H9 (cell line): Measurements from ENCODE around the gene LRP1B. TPM values are rescaled to one million over a fixed set of nuclear protein-coding genes. Genes with fewer than 3 reads are reported as not detected.

Experiments
- DNase-seq: peaks from one replicate; pipeline ENCODE4 v3.0.0-alpha.2; 2017
- H2AFZ ChIP-seq: one replicate; pipeline ENCODE4 v1.6.1; 2013; ENCODE audit warnings: mild to moderate bottlenecking, low read length, control low read depth, moderate library complexity
- H2AK5ac ChIP-seq: 2 replicates; pipeline ENCODE4 v1.6.1; 2013; ENCODE audit warnings: low read length, control low read depth, mixed read lengths; ENCODE audit not compliant: insufficient read length
- H2BK120ac ChIP-seq: one replicate; pipeline ENCODE4 v1.6.1; 2013; ENCODE audit warnings: low read depth, mild to moderate bottlenecking, low read length, control low read depth, inconsistent platforms; ENCODE audit not compliant: poor library complexity, severe bottlenecking
- H2BK12ac ChIP-seq: 2 replicates; pipeline ENCODE4 v1.6.1; 2013; ENCODE audit warnings: low read length, control low read depth, mixed read lengths, low read depth; ENCODE audit not compliant: insufficient read length
- H2BK15ac ChIP-seq: 2 replicates; pipeline ENCODE4 v1.6.1; 2013; ENCODE audit warnings: low read depth, low read length, control low read depth
- H2BK20ac ChIP-seq: one replicate; pipeline ENCODE4 v1.6.1; 2013; ENCODE audit warnings: low read depth, mild to moderate bottlenecking, low read length, control low read depth, inconsistent platforms; ENCODE audit not compliant: poor library complexity, severe bottlenecking
- H2BK5ac ChIP-seq: 2 replicates; pipeline ENCODE4 v1.6.1; 2013; ENCODE audit warnings: low read length, control low read depth, mixed read lengths; ENCODE audit not compliant: insufficient read length
- H3K14ac ChIP-seq: 2 replicates; pipeline ENCODE4 v1.6.1; 2013; ENCODE audit warnings: low read length, control low read depth; ENCODE audit not compliant: insufficient read depth
- H3K18ac ChIP-seq: 2 replicates; pipeline ENCODE4 v1.6.1; 2013; ENCODE audit warnings: low read depth, mild to moderate bottlenecking, mixed read lengths, low read length, control low read depth; ENCODE audit not compliant: insufficient read length
- H3K23ac ChIP-seq: 2 replicates; pipeline ENCODE4 v1.6.1; 2013; ENCODE audit warnings: low read length, control low read depth, mixed read lengths, low read depth; ENCODE audit not compliant: insufficient read length
- H3K23me2 ChIP-seq: 2 replicates; pipeline ENCODE4 v1.6.1; 2013; ENCODE audit warnings: low read depth, mild to moderate bottlenecking, mixed read lengths, low read length, control low read depth; ENCODE audit not compliant: insufficient read length, poor library complexity, severe bottlenecking
- H3K27ac ChIP-seq: 2 replicates; pipeline ENCODE4 v1.5.1; 2013; ENCODE audit warnings: low read length, control low read depth, mixed read lengths, low read depth; ENCODE audit not compliant: insufficient read length
- H3K27me3 ChIP-seq: 2 replicates; pipeline ENCODE4 v1.6.1; 2013; ENCODE audit warnings: low read length, control low read depth, inconsistent platforms; ENCODE audit not compliant: insufficient read depth
- H3K4ac ChIP-seq: 2 replicates; pipeline ENCODE4 v1.6.1; 2013; ENCODE audit warnings: low read depth, mild to moderate bottlenecking, control low read depth, inconsistent platforms, low read length, moderate library complexity
- H3K4me1 ChIP-seq: 2 replicates; pipeline ENCODE4 v1.6.1; 2013; ENCODE audit warnings: low read length, control low read depth, inconsistent platforms; ENCODE audit not compliant: insufficient read depth
- H3K4me2 ChIP-seq: 2 replicates; pipeline ENCODE4 v1.6.1; 2013; ENCODE audit warnings: low read length, control low read depth, mixed read lengths; ENCODE audit not compliant: insufficient read length, insufficient read depth
- H3K56ac ChIP-seq: 2 replicates; pipeline ENCODE4 v1.6.1; 2013; ENCODE audit warnings: low read depth, mild to moderate bottlenecking, mixed read lengths, low read length, control low read depth; ENCODE audit not compliant: insufficient read length
- H3K79me1 ChIP-seq: 2 replicates; pipeline ENCODE4 v1.6.1; 2013; ENCODE audit warnings: low read depth, mild to moderate bottlenecking, moderate library complexity, low read length, control low read depth, inconsistent platforms; ENCODE audit not compliant: insufficient read depth, poor library complexity, severe bottlenecking
- H3K79me2 ChIP-seq: 2 replicates; pipeline ENCODE4 v1.6.1; 2013; ENCODE audit warnings: low read length, control low read depth, inconsistent platforms; ENCODE audit not compliant: insufficient read depth
- H3K9ac ChIP-seq: 2 replicates; pipeline ENCODE4 v1.6.1; 2013; ENCODE audit warnings: low read length, control low read depth, mixed read lengths; ENCODE audit not compliant: insufficient read length; ENCODE audit errors: extremely low read depth
- H3K9me3 ChIP-seq: one replicate; pipeline ENCODE4 v1.6.1; 2013; ENCODE audit warnings: low read depth, low read length, inconsistent platforms; ENCODE audit not compliant: control insufficient read depth
- H3T11ph ChIP-seq: one replicate; pipeline ENCODE4 v1.6.1; 2013; ENCODE audit warnings: mild to moderate bottlenecking, low read length, control low read depth, inconsistent platforms
- H4K20me1 ChIP-seq: one replicate; pipeline ENCODE4 v1.6.1; 2013; ENCODE audit not compliant: control insufficient read depth, insufficient read length, insufficient read depth
- H4K5ac ChIP-seq: 2 replicates; pipeline ENCODE4 v1.6.1; 2013; ENCODE audit warnings: low read depth, mild to moderate bottlenecking, mixed read lengths, low read length, control low read depth; ENCODE audit not compliant: insufficient read length
- H4K8ac ChIP-seq: replicated peaks from 2 replicates; pipeline ENCODE4 v1.6.1; 2013; ENCODE audit warnings: low read length, control low read depth, mixed read lengths, low read depth; ENCODE audit not compliant: insufficient read length
- H4K91ac ChIP-seq: 2 replicates; pipeline ENCODE4 v1.6.1; 2013; ENCODE audit warnings: low read depth, mild to moderate bottlenecking, moderate library complexity, mixed read lengths, low read length, control low read depth; ENCODE audit not compliant: insufficient read length
- H3K27ac Mint-ChIP-seq, 3 experiments: 2 replicates in 2 of 3; 3 replicates in 1 of 3; pipeline ENCODE4 v1.8.0; 2020 to 2021; ENCODE audit warnings: mixed read lengths in 3 of 3, mild to moderate bottlenecking in 1 of 3, moderate library complexity in 1 of 3
- H3K27me3 Mint-ChIP-seq: 2 replicates; pipeline ENCODE4 v1.8.0; 2021; ENCODE audit warnings: low read depth, mild to moderate bottlenecking, moderate library complexity, mixed read lengths
- H3K36me3 Mint-ChIP-seq, 3 experiments: 2 replicates in 2 of 3; 3 replicates in 1 of 3; pipeline ENCODE4 v1.8.0; 2020 to 2021; ENCODE audit warnings: low read depth in 3 of 3, mixed read lengths in 3 of 3; ENCODE audit not compliant: insufficient read depth in 1 of 3
- H3K4me1 Mint-ChIP-seq, 2 experiments: 2 replicates each; pipeline ENCODE4 v1.8.0; 2020; ENCODE audit warnings: mixed read lengths in 2 of 2
- H3K4me3 Mint-ChIP-seq, 2 experiments: 2 replicates in 1 of 2; 3 replicates in 1 of 2; pipeline ENCODE4 v1.8.0; 2020 to 2021; ENCODE audit warnings: mild to moderate bottlenecking in 2 of 2, mixed read lengths in 2 of 2, moderate library complexity in 1 of 2
- H3K9me3 Mint-ChIP-seq, 2 experiments: 2 replicates in 1 of 2; 3 replicates in 1 of 2; pipeline ENCODE4 v1.8.0; 2020; ENCODE audit warnings: mild to moderate bottlenecking in 2 of 2, mixed read lengths in 2 of 2, moderate library complexity in 1 of 2
- WGBS: extraction: QIAGEN DNeasy Blood & Tissue Kit; methylation state at CpG from one replicate; pipeline ENCODE4 v1.1.7; 2013; ENCODE audit warnings: missing lambda C conversion rate, low lambda C conversion rate, mixed read lengths; ENCODE audit not compliant: insufficient read length; ENCODE audit errors: extremely low coverage; 5-methylcytosine and 5-hydroxymethylcytosine counted together
- total RNA-seq: library from RNA; stranded (reverse); gene quantifications from 2 replicates; pipeline ENCODE4 v1.2.1, GENCODE V29; 2021
- TF ChIP-seq, protein P1 (sequence below): fragments of 200-600 bp; sonication (generic); conservative IDR thresholded peaks from 3 replicates; pipeline ENCODE4 v1.8.0; 2021; ENCODE audit warnings: antibody characterized with exemption, mild to moderate bottlenecking

The LRP1B gene
- total RNA-seq, 1 experiment from 2014 or later = not detected

GRCh38 chr2:142033393-142033792 lies 97.4 kb downstream of the LRP1B start:
- H3K4me3 Mint-ChIP-seq = no peak overlapping the region
- no peak overlapping the region for H2BK20ac ChIP-seq
- peaks cover 0 to 6% of the 10 kb centered on the region in 2 experiments; a peak in 3 of 5 replicates for H3K9me3 Mint-ChIP-seq
- H3K14ac ChIP-seq = no peak overlapping the region
- H4K91ac ChIP-seq = no peak overlapping the region
- H2BK15ac ChIP-seq = no peak overlapping the region
- H2BK12ac ChIP-seq = no peak overlapping the region
- H3K27ac ChIP-seq = no peak overlapping the region
- H4K8ac ChIP-seq = no peak overlapping the region
- no peak overlapping the region for H3K23ac ChIP-seq
- no peaks in the 10 kb centered on the region for H3K23me2 ChIP-seq
- no peaks in the 10 kb centered on the region for H3K9me3 ChIP-seq
- no peak overlapping the region for H3K18ac ChIP-seq
- no peaks in the 10 kb centered on the region for H4K20me1 ChIP-seq
- no peak overlapping the region for H2AK5ac ChIP-seq
- no peak overlapping the region for H2AFZ ChIP-seq
- H3K79me2 ChIP-seq = no peaks in the 10 kb centered on the region
- TF ChIP-seq, protein P1, sequence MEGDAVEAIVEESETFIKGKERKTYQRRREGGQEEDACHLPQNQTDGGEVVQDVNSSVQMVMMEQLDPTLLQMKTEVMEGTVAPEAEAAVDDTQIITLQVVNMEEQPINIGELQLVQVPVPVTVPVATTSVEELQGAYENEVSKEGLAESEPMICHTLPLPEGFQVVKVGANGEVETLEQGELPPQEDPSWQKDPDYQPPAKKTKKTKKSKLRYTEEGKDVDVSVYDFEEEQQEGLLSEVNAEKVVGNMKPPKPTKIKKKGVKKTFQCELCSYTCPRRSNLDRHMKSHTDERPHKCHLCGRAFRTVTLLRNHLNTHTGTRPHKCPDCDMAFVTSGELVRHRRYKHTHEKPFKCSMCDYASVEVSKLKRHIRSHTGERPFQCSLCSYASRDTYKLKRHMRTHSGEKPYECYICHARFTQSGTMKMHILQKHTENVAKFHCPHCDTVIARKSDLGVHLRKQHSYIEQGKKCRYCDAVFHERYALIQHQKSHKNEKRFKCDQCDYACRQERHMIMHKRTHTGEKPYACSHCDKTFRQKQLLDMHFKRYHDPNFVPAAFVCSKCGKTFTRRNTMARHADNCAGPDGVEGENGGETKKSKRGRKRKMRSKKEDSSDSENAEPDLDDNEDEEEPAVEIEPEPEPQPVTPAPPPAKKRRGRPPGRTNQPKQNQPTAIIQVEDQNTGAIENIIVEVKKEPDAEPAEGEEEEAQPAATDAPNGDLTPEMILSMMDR = no peak
- H2BK120ac ChIP-seq = no peak overlapping the region
- no peaks in the 10 kb centered on the region for H3K79me1 ChIP-seq
- peaks cover 16 to 20% of the 10 kb centered on the region in 2 experiments for H3K4me1 Mint-ChIP-seq
- no peak overlapping the region for H3K27ac Mint-ChIP-seq
- H3K4me1 ChIP-seq = peaks cover 4% of the 10 kb centered on the region; the same call in 1 of the 2 replicates
- DNase-seq = no peak
- no peak overlapping the region for H3K56ac ChIP-seq
- WGBS = no CpG with 5 or more reads among the region's 1 CpG
- H3K4ac ChIP-seq = no peak overlapping the region
- no peak overlapping the region for H3K4me2 ChIP-seq
- no peak overlapping the region for H3T11ph ChIP-seq
- no peaks in the 10 kb centered on the region for H3K27me3 ChIP-seq
- no peaks in the 10 kb centered on the region for H3K27me3 Mint-ChIP-seq
- H2BK5ac ChIP-seq = no peak overlapping the region
- H3K9ac ChIP-seq = no peak overlapping the region
- H3K36me3 Mint-ChIP-seq = peaks cover 0 to 7% (median 0%) of the 10 kb centered on the region in 3 experiments; a peak in 2 of 7 replicates
- no peak overlapping the region for H4K5ac ChIP-seq
